GM20431 (cell line): ENCODE results near the gene RIBC2.
"Not testable (repeated sequence)": the region's sequence is repeated elsewhere in the genome, so short reads cannot be mapped to it uniquely, and the experiment has no call there.

Experiments used
- in situ Hi-C: fragments of 300-500 bp; cut with MseI, MboI; formaldehyde crosslinking; loops from one replicate; pipeline ENCODE4 v1.15.0; 2020; ENCODE audit warnings: low sequenced_read_pairs; ENCODE audit not compliant: unreplicated experiment

RIBC2 gene

DNA sequence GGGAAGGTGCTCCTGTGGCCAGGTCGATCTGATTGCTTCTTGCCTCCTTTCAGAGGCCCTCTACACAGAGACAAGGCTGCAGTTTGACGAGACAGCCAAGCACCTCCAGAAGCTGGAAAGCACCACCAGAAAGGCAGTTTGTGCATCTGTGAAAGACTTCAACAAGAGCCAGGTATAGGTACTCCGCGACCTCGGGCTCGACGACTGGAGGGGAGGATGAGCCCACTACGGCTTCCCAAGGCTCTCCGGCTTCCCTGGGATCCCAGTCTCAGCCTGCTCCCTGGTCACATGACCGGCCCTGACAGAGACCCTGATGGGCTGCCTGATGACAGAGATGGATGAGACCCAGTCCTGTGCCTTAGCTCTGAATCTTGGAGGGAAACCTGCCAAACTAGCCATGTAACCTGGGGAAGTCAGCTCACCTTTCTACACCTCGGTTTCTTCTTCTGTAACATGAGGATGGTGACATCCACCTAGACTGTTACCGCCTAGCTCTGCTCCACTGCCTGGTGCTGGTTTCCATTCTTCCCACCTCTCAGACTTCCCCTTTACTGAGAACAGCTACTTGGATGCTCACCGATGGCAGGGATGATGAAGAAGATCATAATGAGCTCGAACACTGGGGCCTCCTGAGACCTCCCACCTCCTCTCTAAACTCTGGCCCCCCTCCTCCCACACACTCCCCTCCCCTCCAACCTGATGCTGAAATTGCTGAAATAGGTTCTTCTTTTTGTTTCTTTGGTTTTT, 8.9 kb downstream of the RIBC2 start:
- in situ Hi-C loops: loop anchor here (10.0 kb wide), 1 partner anchor 148 kb away; no protein-coding TSS in a partner anchor

DNA sequence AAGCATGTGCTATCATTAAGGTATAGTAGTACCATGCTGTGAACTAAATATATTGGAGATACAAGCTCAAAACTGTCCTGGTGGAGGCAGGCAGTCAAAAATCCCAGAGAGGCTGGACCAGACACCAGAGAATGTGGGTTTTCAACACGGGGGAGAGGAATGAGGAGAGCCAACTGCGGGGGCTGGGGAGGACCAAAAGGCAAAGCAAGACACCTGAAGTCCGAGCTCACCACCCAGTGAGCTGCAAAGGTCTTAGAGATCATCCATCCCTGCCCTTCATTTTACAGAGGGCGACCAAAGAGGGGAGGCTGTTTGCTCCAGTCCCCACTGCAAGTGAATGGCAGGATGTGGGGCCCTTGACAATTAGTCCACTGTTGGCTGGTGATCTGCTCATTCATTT, 10.0 kb downstream of the RIBC2 start:
- in situ Hi-C loops: loop anchor here (10.0 kb wide), 1 partner anchor 149 kb away; no protein-coding TSS in a partner anchor

- in situ Hi-C loops: loop anchor here (10.0 kb wide), 1 partner anchor 149 kb away; no protein-coding TSS in a partner anchor
Observed at GRCh38 chr22:45424241-45424731, 10.8 kb downstream of the RIBC2 start.

DNA sequence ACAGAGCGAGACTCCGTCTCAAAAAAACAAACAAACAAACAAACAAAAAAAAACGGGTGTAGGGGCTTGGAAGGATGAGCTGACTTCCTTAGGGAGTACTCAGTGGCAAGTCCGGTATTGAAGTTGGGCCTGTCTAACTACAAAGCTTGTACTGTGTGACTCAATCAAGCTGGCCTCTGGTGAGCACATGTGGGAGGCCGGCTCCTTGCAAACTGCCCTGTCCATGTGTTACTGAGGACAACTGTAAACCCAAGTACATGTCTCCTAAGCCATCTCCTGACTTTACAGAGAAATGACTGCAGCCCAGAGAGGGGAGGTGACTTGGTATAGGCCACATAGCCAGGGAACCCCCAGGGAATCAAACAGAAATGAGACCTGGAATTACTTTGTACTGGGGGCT, 11.6 kb downstream of the RIBC2 start:
- in situ Hi-C loops: loop anchor here (10.0 kb wide), 1 partner anchor 150 kb away; no protein-coding TSS in a partner anchor

GRCh38 chr22:45425531-45426265, 12.2 kb downstream of the RIBC2 start:
- in situ Hi-C loops: loop anchor here (10.0 kb wide), 1 partner anchor 151 kb away; no protein-coding TSS in a partner anchor

DNA sequence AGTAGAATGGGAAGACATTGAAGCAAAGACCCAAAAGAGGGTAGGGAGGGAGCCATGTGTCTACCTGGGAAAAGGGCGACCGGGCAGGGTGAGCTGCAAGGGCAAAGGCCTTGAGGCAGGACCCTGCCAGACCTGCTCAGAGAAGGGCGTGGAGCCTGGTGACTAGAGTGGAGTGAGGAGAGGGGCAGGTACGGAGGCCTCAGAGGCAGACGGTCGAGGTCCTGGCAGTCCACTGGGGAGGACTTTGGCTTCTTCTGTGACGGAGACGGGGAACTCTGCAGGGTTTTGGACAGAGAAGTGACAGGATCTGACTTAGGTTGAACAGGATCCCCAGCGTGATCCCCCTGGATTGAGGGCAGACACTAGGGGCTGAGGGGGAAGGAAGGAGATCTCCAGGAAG, 12.9 kb downstream of the RIBC2 start:
- in situ Hi-C loops: loop anchor here (10.0 kb wide), 1 partner anchor 152 kb away; no protein-coding TSS in a partner anchor

DNA sequence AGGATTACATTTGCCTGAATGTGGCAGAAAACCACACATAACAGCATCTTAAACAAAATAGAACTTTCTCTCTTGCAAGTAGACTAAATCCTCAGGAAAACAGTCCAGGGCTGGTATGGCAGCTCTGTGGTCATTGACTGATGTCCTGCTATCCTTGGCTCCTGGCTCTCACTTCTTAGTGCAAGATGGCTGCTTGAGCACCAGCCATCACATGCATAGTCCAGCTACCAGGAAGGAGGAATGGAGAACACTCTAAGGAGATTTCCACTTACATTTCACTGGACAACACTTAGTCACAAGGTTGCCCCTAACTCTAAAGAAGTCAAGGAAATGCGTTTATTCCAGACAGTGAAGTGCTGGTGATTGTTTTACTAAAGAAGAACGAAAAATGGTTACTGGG, 13.6 kb downstream of the RIBC2 start:
- in situ Hi-C loops: loop anchor here (10.0 kb wide), 1 partner anchor 152 kb away; no protein-coding TSS in a partner anchor

DNA sequence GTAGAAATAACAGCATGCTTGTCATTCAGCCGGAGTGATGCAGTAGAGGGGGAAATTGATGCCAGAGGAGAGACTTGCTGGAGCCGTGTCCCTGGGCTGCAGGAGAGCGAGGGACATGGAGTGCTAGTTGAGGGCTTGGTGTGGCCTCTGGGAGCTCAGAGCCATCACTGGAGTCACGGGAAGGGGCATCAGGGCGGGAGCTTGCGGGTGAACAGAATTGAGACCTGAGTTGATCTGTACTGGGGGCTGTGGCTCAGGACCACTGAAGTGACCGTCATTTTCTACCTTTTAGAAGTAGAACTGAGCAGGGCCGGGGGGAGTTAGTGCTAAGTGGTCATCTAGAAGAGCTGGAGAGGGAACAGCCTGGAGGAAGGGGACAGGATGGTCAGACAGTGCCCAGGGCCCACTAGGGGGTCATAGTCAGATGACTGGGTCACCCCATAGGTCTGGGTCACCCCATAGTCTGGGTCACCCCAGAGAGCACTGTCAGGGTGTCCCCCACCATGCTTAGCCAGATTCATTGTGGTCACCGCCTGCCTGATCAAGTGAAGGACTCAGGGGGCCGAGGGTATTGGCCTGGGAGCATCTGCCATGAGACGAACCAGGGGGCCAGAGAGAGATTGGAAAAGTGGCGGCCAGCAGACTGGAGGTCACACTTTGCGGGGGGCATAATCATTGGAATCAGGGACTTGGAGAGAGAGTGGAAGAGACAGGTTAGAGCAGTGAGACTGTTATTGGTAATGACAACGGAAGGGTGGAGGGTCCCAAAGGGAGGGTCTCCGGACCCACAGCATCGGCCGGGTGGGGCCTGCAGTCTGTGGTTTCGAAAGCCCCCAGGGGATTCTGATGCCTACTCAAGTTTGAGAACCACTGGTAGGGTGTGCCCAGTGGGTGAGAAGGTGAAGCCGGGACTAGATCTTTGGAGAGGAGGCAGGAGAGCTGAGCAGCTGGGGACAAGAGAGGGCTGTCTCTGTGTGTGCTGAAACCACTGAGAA, 15.2 kb downstream of the RIBC2 start:
- in situ Hi-C loops: loop anchor here (10.0 kb wide), 1 partner anchor 154 kb away; no protein-coding TSS in a partner anchor

- in situ Hi-C loops: loop anchor here (10.0 kb wide), 1 partner anchor 155 kb away; no protein-coding TSS in a partner anchor
Observed at GRCh38 chr22:45429424-45429823, 15.9 kb downstream of the RIBC2 start.

DNA sequence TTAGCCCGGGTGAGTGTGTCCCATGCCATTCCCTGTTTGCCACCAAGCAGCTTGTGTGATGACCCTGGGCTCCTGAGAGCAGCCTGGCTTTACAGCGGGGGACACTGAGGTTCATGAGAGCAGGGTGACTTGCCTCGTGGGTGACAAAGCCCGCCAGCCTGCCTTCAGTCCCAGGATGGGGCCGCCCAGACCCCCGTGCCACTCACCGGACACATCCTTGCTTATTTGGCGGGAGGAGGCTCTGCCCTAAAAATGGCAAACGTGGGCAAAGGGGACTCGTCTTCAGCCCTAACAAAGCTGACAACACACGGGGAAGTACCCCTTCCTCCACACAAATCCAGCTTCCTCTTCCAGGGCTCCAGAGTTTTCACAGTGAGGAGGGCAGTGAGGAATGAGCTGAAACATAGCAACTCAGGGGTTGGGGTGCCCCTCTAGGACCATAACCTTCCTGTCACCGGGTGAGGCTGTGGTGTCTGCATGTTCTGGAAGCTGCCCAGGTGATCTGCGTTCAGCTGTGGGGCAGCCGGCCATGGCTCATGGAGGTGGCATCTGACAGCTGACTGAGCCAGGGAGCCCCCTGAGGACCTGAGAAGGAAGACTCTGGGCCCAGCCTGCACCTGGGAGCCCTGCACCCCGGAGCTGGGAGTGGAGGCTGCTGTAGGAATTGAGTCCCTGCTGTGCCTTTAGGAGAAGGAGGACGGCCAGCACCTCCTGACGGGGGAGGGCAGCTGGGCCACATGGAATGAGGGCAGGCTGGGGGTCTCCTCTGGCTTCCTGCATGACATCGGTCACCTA, 16.7 kb downstream of the RIBC2 start:
- in situ Hi-C loops: loop anchor here (10.0 kb wide), 1 partner anchor 155 kb away; no protein-coding TSS in a partner anchor

- in situ Hi-C loops: no loop called here
Observed at GRCh38 chr22:45430871-45431270, 17.4 kb downstream of the RIBC2 start.

DNA sequence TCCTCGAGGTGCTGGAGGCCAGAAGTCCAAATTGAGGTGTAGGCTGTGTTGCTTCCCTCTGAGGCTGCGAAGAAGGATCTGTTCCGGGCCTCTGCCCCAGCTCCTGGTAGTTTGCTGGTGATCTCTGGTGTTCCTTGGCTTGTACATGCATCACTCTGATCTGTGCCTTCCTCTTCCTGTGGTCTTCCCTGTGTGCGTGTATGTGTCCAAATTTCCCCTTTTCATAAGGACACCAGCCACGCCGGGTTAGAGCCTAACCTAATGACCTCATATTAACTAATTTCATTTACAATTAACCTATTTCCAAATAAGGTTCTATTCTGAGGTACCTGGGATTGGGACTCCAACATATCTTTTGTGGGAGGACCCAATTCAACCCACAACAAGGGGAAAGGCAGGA, 21.5 kb downstream of the RIBC2 start:
- in situ Hi-C loops: no loop called here

DNA sequence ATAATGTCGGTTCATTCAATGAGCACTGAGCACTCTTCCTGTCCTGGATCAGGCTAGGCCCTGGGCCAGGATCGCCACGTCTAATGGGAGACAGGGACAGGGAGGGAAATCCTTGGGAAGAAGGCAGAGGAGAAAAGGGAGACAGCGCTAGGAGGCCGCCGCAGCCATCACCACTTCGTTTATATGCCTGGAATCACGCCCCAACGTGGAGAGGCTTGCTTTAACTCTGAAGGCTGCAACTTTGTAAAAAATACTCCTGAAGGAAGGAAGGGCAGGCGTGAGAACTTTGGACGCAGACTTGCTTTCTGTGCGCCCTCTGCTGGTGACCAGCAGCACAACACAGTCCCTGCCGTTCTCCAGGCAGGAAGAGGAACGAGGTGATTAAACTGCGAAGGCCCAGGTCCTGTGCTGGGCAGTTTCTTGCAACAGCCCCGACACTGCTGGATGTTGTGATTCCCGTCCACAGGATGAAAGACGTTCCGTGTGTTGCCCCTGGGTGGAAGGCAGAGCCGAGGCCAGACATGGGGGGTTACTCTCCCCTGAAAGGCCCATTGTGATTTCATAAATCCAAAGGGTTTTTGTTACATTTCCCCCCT, 22.1 kb downstream of the RIBC2 start:
- in situ Hi-C loops: no loop called here

- in situ Hi-C loops: not testable (repeated sequence)
Observed at GRCh38 chr22:45436871-45437517, 23.5 kb downstream of the RIBC2 start.

DNA sequence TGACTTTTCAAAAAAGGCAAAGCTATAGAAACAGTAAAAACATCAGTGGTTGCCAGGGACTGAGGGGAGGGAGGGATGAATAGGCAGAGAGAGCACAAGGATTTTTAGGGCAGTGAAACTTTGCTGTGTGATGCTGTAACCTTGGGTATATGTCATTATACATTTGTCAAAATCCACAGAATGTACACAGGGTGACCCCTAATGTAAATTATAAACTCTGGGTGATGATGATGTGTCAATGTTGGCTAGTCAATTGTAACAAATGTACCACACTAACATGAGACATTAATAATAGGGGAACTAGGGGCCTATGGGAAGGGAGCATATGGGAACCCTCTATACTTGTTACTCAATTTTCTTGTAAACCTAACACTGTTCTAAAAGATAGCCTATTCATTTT, 24.8 kb downstream of the RIBC2 start:
- in situ Hi-C loops: no loop called here

DNA sequence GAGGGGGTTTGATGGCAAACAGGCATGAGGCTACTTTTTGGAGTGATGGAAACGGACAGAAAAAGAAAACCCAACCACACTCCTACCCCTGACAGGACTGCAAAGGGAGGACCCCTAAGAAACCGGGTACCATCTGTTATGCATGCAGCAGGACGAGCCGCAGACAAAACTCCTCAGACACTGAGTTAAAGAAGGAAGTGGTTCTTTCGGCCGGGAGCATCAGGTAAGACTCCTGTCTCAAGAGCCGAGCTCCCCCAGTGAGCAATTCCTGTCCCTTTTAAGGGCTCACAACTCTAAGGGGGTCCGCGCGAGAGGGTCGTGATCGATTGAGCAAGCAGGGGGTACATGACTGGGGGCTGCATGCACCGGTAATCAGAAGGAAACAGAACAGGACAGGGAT, 27.2 kb downstream of the RIBC2 start:
- in situ Hi-C loops: not testable (repeated sequence)

GRCh38 chr22:45441138-45441537, 27.6 kb downstream of the RIBC2 start:
- in situ Hi-C loops: no loop called here

GRCh38 chr22:45442116-45442515, 28.6 kb downstream of the RIBC2 start:
- in situ Hi-C loops: no loop called here
